GM12878 (cell line): ENCODE results near the gene UNK. TPM values are rescaled to one million over a fixed set of nuclear protein-coding genes. Genes with fewer than 3 reads are reported as not detected.

Experiments used
- ATAC-seq: fragments of 200-7000 bp; cut with Tn5 transposase; 3 replicates; pipeline ENCODE4 v1.9.1; 2020; ENCODE audit warnings: mild to moderate bottlenecking, moderate library complexity
- BruUV-seq: library from RNA; stranded (reverse); fragments of 400-500 nt; replicated peaks from 2 replicates; lab custom pipeline; 2021; lab: Mats Ljungman, UMichigan
- CTCF ChIA-PET: fragments of 300-600 bp; sonication (Branson Sonifier 250); formaldehyde crosslinking; extraction: SDS; loops from one replicate; lab custom pipeline; 2021; ENCODE audit warnings: inconsistent platforms; lab: Yijun Ruan, JAX
- POLR2A ChIA-PET: fragments of 350-600 bp; formaldehyde crosslinking; extraction: SDS; loops from one replicate; lab custom pipeline; 2021; ENCODE audit warnings: inconsistent platforms; lab: Charles Lee
- RAD21 ChIA-PET: fragments of 300-600 bp; sonication (Branson Sonifier 250); formaldehyde crosslinking; loops from one replicate; lab custom pipeline; 2023; ENCODE audit warnings: antibody characterized with exemption; ENCODE audit not compliant: unreplicated experiment; lab: Charles Lee
- SMC1A ChIA-PET: fragments of 300-600 bp; sonication (Branson Sonifier 250); formaldehyde crosslinking; loops from one replicate; lab custom pipeline; 2023; ENCODE audit not compliant: unreplicated experiment, uncharacterized antibody; lab: Charles Lee
- DNase-seq: peaks from one replicate; pipeline ENCODE4 v3.0.0-alpha.2; 2011; ENCODE audit warnings: low read depth, low spot score
- FAIRE-seq: peaks from 3 replicates; lab custom pipeline; 2011; peaks lifted over from hg19 to GRCh38; lab: Jason Lieb, UNC
- H2AFZ ChIP-seq: 2 replicates; pipeline ENCODE4 v1.6.0; 2011; ENCODE audit warnings: low read depth, low read length, control low read depth; ENCODE audit not compliant: control insufficient read depth
- H3K27ac ChIP-seq: 2 replicates; pipeline ENCODE4 v1.5.1; 2011; ENCODE audit warnings: control low read depth; ENCODE audit not compliant: control insufficient read depth, insufficient read depth
- H3K27me3 ChIP-seq, 2 experiments: replicated peaks in 1 of 2; 2 replicates each; pipeline versions ENCODE4 v1.6.0 to v1.6.1; 2011; ENCODE audit warnings: low read length in 1 of 2; ENCODE audit not compliant: control insufficient read depth in 2 of 2, insufficient read depth in 2 of 2
- H3K36me3 ChIP-seq, 2 experiments: 2 replicates each; pipeline ENCODE4 v1.5.1; 2011; ENCODE audit warnings: low read length in 1 of 2; ENCODE audit not compliant: control insufficient read depth in 2 of 2, insufficient read depth in 2 of 2
- H3K4me1 ChIP-seq: 2 replicates; pipeline ENCODE4 v1.6.1; 2011; ENCODE audit warnings: mild to moderate bottlenecking, low read length, moderate library complexity, mixed read lengths; ENCODE audit not compliant: control insufficient read depth, insufficient read depth
- H3K4me2 ChIP-seq: 2 replicates; pipeline ENCODE4 v1.6.0; 2011; ENCODE audit warnings: control low read depth; ENCODE audit not compliant: control insufficient read depth, insufficient read depth
- H3K4me3 ChIP-seq: fragments of 200-600 bp; sonication (generic); 2 replicates; pipeline ENCODE4 v1.5.1; 2016
- H3K79me2 ChIP-seq: 2 replicates; pipeline ENCODE4 v1.6.0; 2011; ENCODE audit warnings: low read length; ENCODE audit not compliant: control insufficient read depth, insufficient read depth
- H3K9ac ChIP-seq: 2 replicates; pipeline ENCODE4 v1.8.0; 2011; ENCODE audit warnings: low read length, control low read depth, mixed read lengths; ENCODE audit not compliant: control insufficient read depth, insufficient read depth
- H3K9me3 ChIP-seq: replicated peaks from 3 replicates; pipeline ENCODE4 v1.5.1; 2011; ENCODE audit warnings: mild to moderate bottlenecking, low read length; ENCODE audit not compliant: control insufficient read depth, insufficient read depth
- H4K20me1 ChIP-seq: 2 replicates; pipeline ENCODE4 v1.6.0; 2011; ENCODE audit not compliant: control insufficient read depth, insufficient read depth
- CHD2 ChIP-seq: IDR thresholded peaks from 2 replicates; pipeline ENCODE4 v1.6.1; 2011; ENCODE audit warnings: low read depth, low read length, improper control_type of control experiment, borderline replicate concordance
- CTCF ChIP-seq, 3 experiments: IDR thresholded peaks in 2 of 3; conservative IDR thresholded peaks in 1 of 3; 2 replicates each; pipeline ENCODE4 v1.5.1; 2011; ENCODE audit warnings: low read depth in 3 of 3, low read length in 3 of 3, mild to moderate bottlenecking in 3 of 3, control low read depth in 2 of 3, moderate library complexity in 2 of 3, inconsistent platforms in 1 of 3, mixed read lengths in 1 of 3; ENCODE audit not compliant: control insufficient read depth in 2 of 3, insufficient read depth in 1 of 3; ENCODE audit errors: extremely low read depth in 1 of 3
- FOXM1 ChIP-seq: IDR thresholded peaks from 2 replicates; pipeline ENCODE4 v1.6.1; 2012; ENCODE audit warnings: low read depth, mild to moderate bottlenecking, inconsistent platforms, low read length, moderate library complexity
- IRF3 ChIP-seq: fragments of 450-650 bp; IDR thresholded peaks from 2 replicates; pipeline ENCODE4 v1.6.1; 2014; ENCODE audit warnings: mild to moderate bottlenecking
- MEF2B ChIP-seq: fragments of 450-650 bp; IDR thresholded peaks from 2 replicates; pipeline ENCODE4 v1.6.1; 2018; ENCODE audit warnings: mild to moderate bottlenecking, moderate library complexity; ENCODE audit not compliant: partially characterized antibody, poor library complexity, severe bottlenecking
- NBN ChIP-seq: fragments of 450-650 bp; IDR thresholded peaks from 2 replicates; pipeline ENCODE4 v1.6.1; 2016
- POU2F2 ChIP-seq: IDR thresholded peaks from 3 replicates; pipeline ENCODE4 v1.6.1; 2011; ENCODE audit warnings: low read depth, mild to moderate bottlenecking, low read length, borderline replicate concordance
- RAD21 ChIP-seq: IDR thresholded peaks from 2 replicates; pipeline ENCODE4 v1.6.1; 2011; ENCODE audit warnings: mild to moderate bottlenecking, low read depth, low read length, moderate library complexity; ENCODE audit not compliant: insufficient read depth
- RB1 ChIP-seq: fragments of 450-650 bp; formaldehyde crosslinking; IDR thresholded peaks from 2 replicates; pipeline ENCODE4 v1.6.1; 2017; ENCODE audit warnings: mild to moderate bottlenecking, borderline replicate concordance
- RELA ChIP-seq: fragments of 450-650 bp; IDR thresholded peaks from 2 replicates; pipeline ENCODE4 v1.8.0; 2014; ENCODE audit warnings: borderline replicate concordance; ENCODE audit not compliant: partially characterized antibody
- SMC3 ChIP-seq: IDR thresholded peaks from 2 replicates; pipeline ENCODE4 v1.6.1; 2011; ENCODE audit warnings: low read length, improper control_type of control experiment, borderline replicate concordance
- STAT1 ChIP-seq: fragments of 450-650 bp; conservative IDR thresholded peaks from 2 replicates; pipeline ENCODE4 v1.6.1; 2014; ENCODE audit warnings: antibody characterized with exemption, mild to moderate bottlenecking
- ZNF207 ChIP-seq: fragments of 450-650 bp; IDR thresholded peaks from 2 replicates; pipeline ENCODE4 v1.6.1; 2014; ENCODE audit warnings: antibody characterized with exemption, mild to moderate bottlenecking, borderline replicate concordance
- ZNF687 ChIP-seq: fragments of 450-650 bp; IDR thresholded peaks from 2 replicates; pipeline ENCODE4 v1.6.1; 2017; ENCODE audit warnings: mild to moderate bottlenecking, moderate library complexity
- WGBS: methylation state at CpG from one replicate; pipeline ENCODE4 v1.1.6; 2016; ENCODE audit warnings: low lambda C conversion rate; ENCODE audit not compliant: insufficient replicate concordance, insufficient coverage; ENCODE audit errors: missing lambda C conversion rate; 5-methylcytosine and 5-hydroxymethylcytosine counted together
- in situ Hi-C: fragments of 300-500 bp; cut with MboI; formaldehyde crosslinking; loops from 9 replicates; pipeline ENCODE4 v1.14.3; 2018; ENCODE audit warnings: mixed read lengths
- intact Hi-C: fragments of 100-400 bp; cut with micrococcal nuclease; formaldehyde crosslinking; loops from one replicate; pipeline ENCODE4 v1.14.2; 2022; ENCODE audit not compliant: unreplicated experiment
- polyA plus RNA-seq, 11 experiments: library from polyadenylated mRNA; depleted of rRNA in 4 of 11; unstranded in 6 of 11; stranded (reverse) in 5 of 11; fragments of >200 nt; fragmentation: Nextera tagmentation in 4 of 11; fragmentation: Illumina TruSeq in 1 of 11; extraction: Ambion mirVana in 4 of 11; extraction: Trizol in 1 of 11; gene quantifications; 1 replicate in 1 of 11; 2 replicates in 10 of 11; pipeline versions ENCODE4 v1.2.1 to v1.2.3, GENCODE V29; 2011 to 2016; ENCODE audit warnings: inconsistent platforms in 2 of 11, missing spikeins in 2 of 11, low read depth in 1 of 11
- total RNA-seq, 4 experiments: library from RNA; depleted of rRNA in 3 of 4; stranded (reverse); fragments of >200 nt in 3 of 4; fragmentation: Illumina TruSeq in 1 of 4; extraction: Trizol in 1 of 4; gene quantifications; 2 replicates each; pipeline versions ENCODE4 v1.2.1 to v1.2.3, GENCODE V29; 2013 to 2021

The UNK gene
- total and polyA plus RNA-seq, 10 of the 15 experiments (the other 5 are each of a cell fraction or from before 2014, with no cell fraction given): 8.9 to 34.5 (median 27.3) TPM

DNA sequence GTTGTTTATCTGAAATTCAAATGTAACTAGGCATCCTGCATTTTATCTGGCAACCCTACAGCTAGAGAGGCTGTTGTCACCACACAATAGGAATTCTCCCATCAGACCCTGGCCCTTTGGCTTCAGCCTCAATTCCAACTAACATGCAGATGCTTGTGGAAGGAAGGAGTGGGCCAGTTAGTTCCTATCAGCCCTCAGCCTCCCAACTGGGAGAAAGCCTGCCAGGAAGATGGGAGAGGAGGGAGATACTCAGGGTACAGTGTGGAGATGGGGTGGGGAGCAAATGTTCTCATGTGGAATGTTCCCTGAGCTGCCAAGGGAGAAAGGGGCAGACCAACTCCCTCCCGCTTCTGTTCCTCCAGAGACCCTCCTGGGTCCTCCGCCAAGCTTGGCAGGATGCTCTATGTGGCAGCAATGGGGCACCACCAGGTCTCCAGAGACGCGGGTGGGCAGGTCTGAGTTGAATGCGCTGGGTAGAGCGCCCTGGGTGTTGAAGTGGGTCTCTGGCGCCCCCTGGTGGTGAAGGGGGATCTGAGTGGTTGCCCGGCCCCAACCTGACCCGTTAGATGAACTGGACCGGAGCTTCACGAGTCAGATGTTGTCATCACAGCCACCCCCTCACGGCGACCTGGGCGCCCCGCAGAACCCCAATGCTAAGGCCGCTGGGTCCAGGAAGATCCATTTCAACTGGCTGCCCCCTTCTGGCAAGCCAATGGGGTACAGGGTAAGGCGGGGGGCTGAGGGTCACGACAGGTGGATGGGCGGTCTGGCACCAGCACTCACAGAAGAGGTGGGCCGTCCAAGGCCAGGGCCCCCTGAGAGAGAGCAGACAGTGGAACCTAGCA lies 34.8 kb upstream of the UNK start:
- Histone ChIP-seq H3K4me1 (peaks cover 10% of the 10 kb centered on the region), H3K79me2 (no peaks in the 10 kb centered on the region), H3K9me3 (no peaks in the 10 kb centered on the region), H2AFZ (peak overlapping the region; percentile 41; the same call in 1 of the 2 replicates), H3K27me3 (no peaks in the 10 kb centered on the region), H3K4me2 (no peak overlapping the region), H4K20me1 (no peaks in the 10 kb centered on the region; the same call in 1 of the 2 replicates), H3K27ac (no peak overlapping the region), H3K9ac (no peak overlapping the region), H3K36me3 (no peaks in the 10 kb centered on the region), H3K4me3 (no peak overlapping the region)
- intact Hi-C loops (loop anchor here (1.0 to 5.0 kb wide), 3 partner anchors 116 to 322 kb away; partner anchors contain the start of gene SMIM5), in situ Hi-C loops (loop anchor here (5.0 to 10.0 kb wide), 2 partner anchors 77 to 115 kb away; partner anchors contain the start of gene SMIM5)
- ChIA-PET CTCF (interaction anchor here (0.5 to 10.6 kb wide), 32 partner anchors 9 to 331 kb away, joined by 3 to 336 read pairs (median 8); partner anchors contain the start of genes GALK1, SMIM5 and UNK), POLR2A (interaction anchor here (1.2 to 1.4 kb wide), 2 partner anchors 11 to 109 kb away, joined by 3 to 4 read pairs; no protein-coding TSS in a partner anchor), RAD21 (interaction anchor here (0.9 to 7.1 kb wide), 10 partner anchors 37 to 179 kb away, joined by 3 to 148 read pairs (median 5); partner anchors contain the start of genes SMIM5 and WBP2), SMC1A (interaction anchor here (1.1 to 6.9 kb wide), 10 partner anchors 11 to 149 kb away, joined by 3 to 72 read pairs (median 5); partner anchors contain the start of genes GALK1 and SMIM5)
- BruUV-seq: no TSS peak
- FAIRE-seq: peak; percentile 54
- 10% methylated on average over 20 of the region's 20 CpGs for WGBS
- no peak for DNase-seq
- peak; percentile 82 for ATAC-seq
- TF ChIP-seq SMC3 (peak; percentile 71), CTCF (IDR thresholded peaks at IDR 0.05 in 2 of 3, conservative IDR thresholded peaks at IDR 0.05 in 1 of 3; ENCODE audit: control insufficient read depth in 2 of 3, extremely low read depth in 1 of 3, insufficient read depth in 1 of 3, low read depth in 3 of 3, low read length in 3 of 3) (peak; percentile 85 to 94 (median 88)), ZNF207 (0 out of 2 replicates have a peak, but pooled peaks have one; percentile 58), RB1 (peak; percentile 53; the same call in 1 of the 2 replicates), RAD21 (peak; percentile 77), FOXM1 (no peak), STAT1 (0 out of 2 replicates have a peak, but pooled peaks have one; percentile 63), MEF2B (peak; percentile 62), RELA (peak; percentile 14), ZNF687 (no peak), CHD2 (no peak), IRF3 (0 out of 2 replicates have a peak, but pooled peaks have one; percentile 26), NBN (0 out of 2 replicates have a peak, but pooled peaks have one; percentile 39), POU2F2 (no peak)
